CD4-positive, alpha-beta T cell (primary cell): ENCODE measurements around the gene PDE3A. TPM values are rescaled to one million over a fixed set of nuclear protein-coding genes. Genes with fewer than 3 reads are reported as not detected.

Source experiments
- ATAC-seq: fragments of 200-7000 bp; cut with Tn5 transposase; one replicate; pipeline ENCODE4 v1.10.0; 2022; ENCODE audit warnings: mild to moderate bottlenecking; ENCODE audit not compliant: poor library complexity
- CTCF ChIA-PET: fragments of 350-600 bp; sonication (Branson Sonifier 250); formaldehyde crosslinking; loops from one replicate; lab custom pipeline; 2021; ENCODE audit warnings: antibody characterized with exemption, inconsistent platforms; lab: Charles Lee
- POLR2A ChIA-PET: fragments of 350-600 bp; sonication (Branson Sonifier 250); formaldehyde crosslinking; loops from one replicate; lab custom pipeline; 2021; ENCODE audit warnings: antibody characterized with exemption, inconsistent platforms; lab: Charles Lee
- DNase-seq, 14 experiments: peaks; one replicate each; pipeline ENCODE4 v3.0.0-alpha.2; 2013 to 2020; ENCODE audit warnings: mixed read lengths in 2 of 14
- H3K27ac ChIP-seq, 2 donors: one replicate each; pipeline versions ENCODE4 v1.5.1 to v1.7.0; 2013; ENCODE audit warnings: low read length in 2 of 2, low read depth in 1 of 2, mild to moderate bottlenecking in 1 of 2
- H3K27me3 ChIP-seq, 2 experiments: 1 replicate in 1 of 2; 2 replicates in 1 of 2; pipeline versions ENCODE4 v1.6.1 to v1.7.0; 2013; ENCODE audit warnings: low read length in 2 of 2, control low read depth in 1 of 2, mild to moderate bottlenecking in 1 of 2, moderate library complexity in 1 of 2; ENCODE audit not compliant: insufficient read depth in 2 of 2, control insufficient read depth in 1 of 2
- H3K36me3 ChIP-seq: one replicate; pipeline ENCODE4 v1.6.1; 2013; ENCODE audit warnings: low read length, control low read depth; ENCODE audit not compliant: insufficient read depth
- H3K4me1 ChIP-seq: one replicate; pipeline ENCODE4 v1.6.1; 2013; ENCODE audit warnings: low read length, control low read depth; ENCODE audit not compliant: insufficient read depth
- H3K4me3 ChIP-seq: one replicate; pipeline ENCODE4 v1.5.1; 2013; ENCODE audit warnings: mild to moderate bottlenecking, low read length, moderate library complexity
- H3K9me3 ChIP-seq, 2 experiments: 1 replicate in 1 of 2; 2 replicates in 1 of 2; pipeline versions ENCODE4 v1.6.1 to v1.7.0; 2013; ENCODE audit warnings: low read length in 2 of 2, mild to moderate bottlenecking in 2 of 2, control low read depth in 1 of 2, moderate library complexity in 1 of 2; ENCODE audit not compliant: control insufficient read depth in 1 of 2, insufficient read depth in 1 of 2
- H3K27ac Mint-ChIP-seq: one replicate; pipeline ENCODE4 v1.8.0; 2020; ENCODE audit warnings: mixed read lengths
- H3K27me3 Mint-ChIP-seq: one replicate; pipeline ENCODE4 v1.8.0; 2021; ENCODE audit warnings: mixed read lengths
- H3K36me3 Mint-ChIP-seq: one replicate; pipeline ENCODE4 v1.8.0; 2021; ENCODE audit warnings: low read depth, mixed read lengths
- H3K4me1 Mint-ChIP-seq: one replicate; pipeline ENCODE4 v1.8.0; 2021; ENCODE audit warnings: low read depth, mixed read lengths
- H3K4me3 Mint-ChIP-seq: one replicate; pipeline ENCODE4 v1.8.0; 2020; ENCODE audit warnings: mild to moderate bottlenecking, mixed read lengths
- H3K9me3 Mint-ChIP-seq: one replicate; pipeline ENCODE4 v1.8.0; 2020; ENCODE audit warnings: mixed read lengths
- CTCF ChIP-seq: fragments of 200-600 bp; IDR thresholded peaks from one replicate; pipeline ENCODE4 v1.8.0; 2022; ENCODE audit warnings: antibody characterized with exemption, mild to moderate bottlenecking
- intact Hi-C, 2 experiments: fragments of 100-400 bp; cut with DNase I in 1 of 2; cut with micrococcal nuclease in 1 of 2; formaldehyde crosslinking; loops; one replicate each; pipeline versions ENCODE4 v1.15.1 to v1.9.0; 2023 to 2025; cut with DNase I, micrococcal nuclease
- total RNA-seq, 174 experiments: library from RNA in 2 of 174; stranded (reverse) in 2 of 174; gene quantifications; one replicate each; pipeline ENCODE4 v1.2.3 and lab custom pipeline; 2021 to 2026

PDE3A gene
- total RNA-seq, 2 experiments from 2014 or later = not detected

- Histone ChIP-seq H3K4me1 (no peaks in the 10 kb centered on the region), H3K36me3 (no peaks in the 10 kb centered on the region), H3K4me3 (no peak overlapping the region), H3K9me3 (no peaks in the 10 kb centered on the region), H3K27me3 (no peaks in the 10 kb centered on the region), H3K27ac (no peak overlapping the region)
- Mint-ChIP-seq H3K27ac (no peak overlapping the region), H3K4me3 (no peak overlapping the region), H3K9me3 (no peaks in the 10 kb centered on the region), H3K4me1 (no peaks in the 10 kb centered on the region), H3K36me3 (no peaks in the 10 kb centered on the region), H3K27me3 (no peaks in the 10 kb centered on the region)
- intact Hi-C loops = no loop called here
- ChIA-PET CTCF (no interaction called here), POLR2A (no interaction called here)
- TF ChIP-seq CTCF = no peak
- ATAC-seq (no peak), DNase-seq (no peak)
Observed at GRCh38 chr12:20625531-20625930, 257.2 kb downstream of the PDE3A start.

GRCh38 chr12:20627001-20627588, 258.8 kb downstream of the PDE3A start:
- H3K9me3 ChIP-seq = no peaks in the 10 kb centered on the region
- intact Hi-C loops = no loop called here
- no peak overlapping the region for H3K27ac Mint-ChIP-seq
- H3K9me3 Mint-ChIP-seq = no peaks in the 10 kb centered on the region
- DNase-seq (no peak), ATAC-seq (no peak)
- H3K4me3 Mint-ChIP-seq = no peak overlapping the region
- H3K36me3 Mint-ChIP-seq = no peaks in the 10 kb centered on the region
- H3K36me3 ChIP-seq = no peaks in the 10 kb centered on the region
- CTCF ChIA-PET = no interaction called here
- no peaks in the 10 kb centered on the region for H3K27me3 Mint-ChIP-seq
- H3K27me3 ChIP-seq = no peaks in the 10 kb centered on the region
- no peak for TF ChIP-seq CTCF
- no peaks in the 10 kb centered on the region for H3K4me1 ChIP-seq
- no peak overlapping the region for H3K27ac ChIP-seq
- POLR2A ChIA-PET = no interaction called here
- H3K4me1 Mint-ChIP-seq = no peaks in the 10 kb centered on the region
- H3K4me3 ChIP-seq = no peak overlapping the region

GRCh38 chr12:20628226-20628787, 260.0 kb downstream of the PDE3A start:
- no peaks in the 10 kb centered on the region for H3K9me3 ChIP-seq
- no peak overlapping the region for H3K27ac Mint-ChIP-seq
- ChIA-PET POLR2A (no interaction called here), CTCF (no interaction called here)
- DNase-seq (no peak), ATAC-seq (no peak)
- H3K27me3 ChIP-seq = no peaks in the 10 kb centered on the region
- no peaks in the 10 kb centered on the region for H3K36me3 ChIP-seq
- no peak overlapping the region for H3K4me3 ChIP-seq
- intact Hi-C loops = no loop called here
- H3K4me3 Mint-ChIP-seq = no peak overlapping the region
- no peaks in the 10 kb centered on the region for H3K27me3 Mint-ChIP-seq
- no peak for TF ChIP-seq CTCF
- H3K4me1 Mint-ChIP-seq = no peaks in the 10 kb centered on the region
- H3K9me3 Mint-ChIP-seq = no peaks in the 10 kb centered on the region
- no peaks in the 10 kb centered on the region for H3K4me1 ChIP-seq
- H3K36me3 Mint-ChIP-seq = no peaks in the 10 kb centered on the region
- no peak overlapping the region for H3K27ac ChIP-seq
